SU-DHL-6 (cell line): ENCODE data around the gene DNPH1.

ENCODE experiments used
- H2AFZ ChIP-seq: fragments of 200-600 bp; sonication (generic); 2 replicates; pipeline ENCODE4 v1.6.1; 2014; ENCODE audit warnings: low read depth, mild to moderate bottlenecking, moderate library complexity, mixed read lengths, antibody characterized with exemption, low read length; ENCODE audit not compliant: severe bottlenecking
- H3F3A ChIP-seq: fragments of 200-600 bp; shearing (Covaris generic); 2 replicates; pipeline ENCODE4 v1.6.0; 2016; ENCODE audit warnings: antibody characterized with exemption, mild to moderate bottlenecking; ENCODE audit not compliant: insufficient read depth
- H3K27ac ChIP-seq: fragments of 200-600 bp; sonication (generic); 2 replicates; pipeline ENCODE4 v1.5.1; 2016; ENCODE audit warnings: low read depth, mild to moderate bottlenecking, low read length, moderate library complexity, mixed read lengths
- H3K27me3 ChIP-seq: fragments of 200-600 bp; sonication (generic), shearing (Covaris generic); 2 replicates; pipeline ENCODE4 v1.6.0; 2014; ENCODE audit warnings: mild to moderate bottlenecking, low read length
- H3K36me3 ChIP-seq: fragments of 200-600 bp; sonication (generic); 2 replicates; pipeline ENCODE4 v1.6.1; 2014; ENCODE audit warnings: mild to moderate bottlenecking, low read length, mixed read lengths
- H3K4me2 ChIP-seq: fragments of 300-600, 200-600 bp; shearing (Covaris generic), sonication (generic); 2 replicates; pipeline ENCODE4 v1.6.0; 2014; ENCODE audit warnings: low read length, low read depth, mild to moderate bottlenecking; ENCODE audit not compliant: poor library complexity, severe bottlenecking
- H3K4me3 ChIP-seq: fragments of 200-600 bp; sonication (generic); 2 replicates; pipeline ENCODE4 v1.5.1; 2014; ENCODE audit warnings: antibody characterized with exemption, low read length, mild to moderate bottlenecking, mixed read lengths; ENCODE audit not compliant: insufficient read depth, poor library complexity, severe bottlenecking
- H3K79me2 ChIP-seq: fragments of 200-600 bp; sonication (generic); 2 replicates; pipeline ENCODE4 v1.6.1; 2014; ENCODE audit warnings: mild to moderate bottlenecking, low read length, moderate library complexity; ENCODE audit not compliant: insufficient read depth
- H3K9ac ChIP-seq: fragments of 200-600 bp; sonication (generic); 2 replicates; pipeline ENCODE4 v1.7.0; 2014; ENCODE audit warnings: mild to moderate bottlenecking, low read length
- H3K9me2 ChIP-seq: fragments of 200-600 bp; sonication (generic); replicated peaks from 2 replicates; pipeline ENCODE4 v1.6.1; 2014; ENCODE audit warnings: low read length; ENCODE audit not compliant: insufficient read depth
- H3K9me3 ChIP-seq: fragments of 200-600 bp; sonication (generic); 2 replicates; pipeline ENCODE4 v1.6.1; 2014; ENCODE audit warnings: low read length, mixed read lengths; ENCODE audit not compliant: insufficient read depth
- H4K20me1 ChIP-seq: fragments of 200-600 bp; sonication (generic); 2 replicates; pipeline ENCODE4 v1.6.1; 2014; ENCODE audit warnings: low read depth, mild to moderate bottlenecking, antibody characterized with exemption, low read length, moderate library complexity, mixed read lengths
- CTCF ChIP-seq: fragments of 200-600 bp; sonication (generic); IDR thresholded peaks from one replicate; pipeline ENCODE4 v1.5.1; 2017; ENCODE audit warnings: antibody characterized with exemption, mild to moderate bottlenecking, low read length, moderate library complexity; ENCODE audit not compliant: insufficient read depth, poor library complexity, severe bottlenecking
- EZH2phosphoT487 ChIP-seq: fragments of 200-600 bp; sonication (generic), shearing (Covaris generic); conservative IDR thresholded peaks from 2 replicates; pipeline ENCODE4 v1.6.1; 2018; ENCODE audit warnings: mild to moderate bottlenecking, antibody characterized with exemption, low read length, moderate library complexity, mixed read lengths

The DNPH1 gene

GRCh38 chr6:43181942-43182860, 47.1 kb downstream of the DNPH1 start, which contains the start of gene CUL9:
TSS of gene CUL9 (plus strand) at chr6:43182196. CDS start at chr6:43184311, 2,115 bp downstream.
- Histone ChIP-seq H3K9me3 (no peaks in the 10 kb centered on the region), H2AFZ (peak within 1 kb of the TSS; percentile 62), H4K20me1 (no peaks in the 10 kb centered on the region), H3K9me2 (no peaks in the 10 kb centered on the region), H3K79me2 (peaks cover 12% of the 10 kb centered on the region), H3K27me3 (no peaks in the 10 kb centered on the region), H3K27ac (peak within 1 kb of the TSS; percentile 63), H3K4me2 (peak within 1 kb of the TSS; percentile 69), H3K36me3 (0 out of 2 replicates have a peak, but pooled peaks cover 6% of the 10 kb centered on the region), H3K9ac (peak within 1 kb of the TSS; percentile 68), H3K4me3 (peak within 1 kb of the TSS; percentile 68), H3F3A (peaks cover 16% of the 10 kb centered on the region)
- TF ChIP-seq EZH2phosphoT487 (no peak), CTCF (no peak)

- Histone ChIP-seq H3F3A (peaks cover 16% of the 10 kb centered on the region), H3K27me3 (no peaks in the 10 kb centered on the region), H3K9ac (peak overlapping the region; percentile 68), H3K9me2 (no peaks in the 10 kb centered on the region), H3K4me2 (peak overlapping the region; percentile 69), H3K4me3 (peak overlapping the region; percentile 68), H2AFZ (peak overlapping the region; percentile 62), H4K20me1 (no peaks in the 10 kb centered on the region), H3K79me2 (peaks cover 12% of the 10 kb centered on the region), H3K9me3 (no peaks in the 10 kb centered on the region), H3K27ac (peak overlapping the region; percentile 63), H3K36me3 (0 out of 2 replicates have a peak, but pooled peaks cover 10% of the 10 kb centered on the region)
- TF ChIP-seq CTCF, result no peak
- TF ChIP-seq EZH2phosphoT487, result no peak
Measured at GRCh38 chr6:43181621-43181941, 47.7 kb downstream of the DNPH1 start.

GRCh38 chr6:43180985-43181384, 48.3 kb downstream of the DNPH1 start:
- Histone ChIP-seq H3K4me3 (no peak overlapping the region), H3K79me2 (peaks cover 12% of the 10 kb centered on the region), H3K27ac (peak overlapping the region; percentile 63), H4K20me1 (no peaks in the 10 kb centered on the region), H3K4me2 (peak overlapping the region; percentile 69), H3F3A (peaks cover 16% of the 10 kb centered on the region), H3K36me3 (0 out of 2 replicates have a peak, but pooled peaks cover 10% of the 10 kb centered on the region), H3K9me2 (no peaks in the 10 kb centered on the region), H3K9ac (peak overlapping the region; percentile 68; the same call in 1 of the 2 replicates), H3K9me3 (no peaks in the 10 kb centered on the region), H2AFZ (no peak overlapping the region), H3K27me3 (no peaks in the 10 kb centered on the region)
- TF ChIP-seq CTCF (no peak), EZH2phosphoT487 (no peak)
